ENCODE data around the gene GRM4.
"Not testable (repeated sequence)": the region's sequence is repeated elsewhere in the genome, so short reads cannot be mapped to it uniquely, and the experiment has no call there.

Gene GRM4

GRCh38 chr6:34044945-34045595 lies 100.8 kb downstream of the GRM4 start:
- H3K27ac ChIP-seq (ENCODE audit: low read depth, low read length) = no peak overlapping the region
- no peaks in the 10 kb centered on the region for H3K36me3 ChIP-seq (ENCODE audit: control insufficient read depth, insufficient read depth, low read length)
- H3K9ac ChIP-seq (ENCODE audit: low read length) = no peak overlapping the region
- H3K4me1 ChIP-seq (ENCODE audit: control insufficient read depth, insufficient read depth, low read length) = no peaks in the 10 kb centered on the region
- H3K27me3 ChIP-seq (ENCODE audit: control insufficient read depth, insufficient read depth, low read length) = no peaks in the 10 kb centered on the region
- H3K4me3 ChIP-seq (ENCODE audit: low read length) = no peak overlapping the region

GRCh38 chr6:34043359-34043758 lies 102.5 kb downstream of the GRM4 start:
- Histone ChIP-seq H3K27me3 (ENCODE audit: control insufficient read depth, insufficient read depth, low read length) (no peaks in the 10 kb centered on the region), H3K4me3 (ENCODE audit: low read length) (no peak overlapping the region), H3K36me3 (ENCODE audit: control insufficient read depth, insufficient read depth, low read length) (no peaks in the 10 kb centered on the region), H3K27ac (ENCODE audit: low read depth, low read length) (no peak overlapping the region), H3K9ac (ENCODE audit: low read length) (no peak overlapping the region), H3K4me1 (ENCODE audit: control insufficient read depth, insufficient read depth, low read length) (no peaks in the 10 kb centered on the region)

- H3K27ac ChIP-seq (ENCODE audit: low read depth, low read length); H3K9ac ChIP-seq (ENCODE audit: low read length); H3K36me3 ChIP-seq (ENCODE audit: control insufficient read depth, insufficient read depth, low read length); H3K4me3 ChIP-seq (ENCODE audit: low read length); H3K4me1 ChIP-seq (ENCODE audit: control insufficient read depth, insufficient read depth, low read length); H3K27me3 ChIP-seq (ENCODE audit: control insufficient read depth, insufficient read depth, low read length): not testable (repeated sequence)
Observed at GRCh38 chr6:34041998-34042397, 103.9 kb downstream of the GRM4 start.

GRCh38 chr6:34041385-34041784 lies 104.5 kb downstream of the GRM4 start:
- H3K27ac ChIP-seq (ENCODE audit: low read depth, low read length) = no peak overlapping the region
- no peak overlapping the region for H3K4me3 ChIP-seq (ENCODE audit: low read length)
- no peak overlapping the region for H3K9ac ChIP-seq (ENCODE audit: low read length)
- H3K36me3 ChIP-seq (ENCODE audit: control insufficient read depth, insufficient read depth, low read length) = no peaks in the 10 kb centered on the region
- H3K4me1 ChIP-seq (ENCODE audit: control insufficient read depth, insufficient read depth, low read length) = no peaks in the 10 kb centered on the region
- no peaks in the 10 kb centered on the region for H3K27me3 ChIP-seq (ENCODE audit: control insufficient read depth, insufficient read depth, low read length)

GRCh38 chr6:34039943-34040342 lies 105.9 kb downstream of the GRM4 start:
- H3K27me3 ChIP-seq (ENCODE audit: control insufficient read depth, insufficient read depth, low read length) = no peaks in the 10 kb centered on the region
- no peak overlapping the region for H3K27ac ChIP-seq (ENCODE audit: low read depth, low read length)
- H3K4me1 ChIP-seq (ENCODE audit: control insufficient read depth, insufficient read depth, low read length) = no peaks in the 10 kb centered on the region
- no peak overlapping the region for H3K9ac ChIP-seq (ENCODE audit: low read length)
- H3K4me3 ChIP-seq (ENCODE audit: low read length) = no peak overlapping the region
- H3K36me3 ChIP-seq (ENCODE audit: control insufficient read depth, insufficient read depth, low read length) = no peaks in the 10 kb centered on the region

- Histone ChIP-seq H3K9ac (ENCODE audit: low read length) (no peak overlapping the region), H3K4me1 (ENCODE audit: control insufficient read depth, insufficient read depth, low read length) (no peaks in the 10 kb centered on the region), H3K4me3 (ENCODE audit: low read length) (no peak overlapping the region), H3K27me3 (ENCODE audit: control insufficient read depth, insufficient read depth, low read length) (no peaks in the 10 kb centered on the region), H3K27ac (ENCODE audit: low read depth, low read length) (no peak overlapping the region), H3K36me3 (ENCODE audit: control insufficient read depth, insufficient read depth, low read length) (no peaks in the 10 kb centered on the region)
Observed at GRCh38 chr6:34037151-34037550, 108.7 kb downstream of the GRM4 start.

- Histone ChIP-seq H3K27me3 (ENCODE audit: control insufficient read depth, insufficient read depth, low read length) (no peaks in the 10 kb centered on the region), H3K9ac (ENCODE audit: low read length) (no peak overlapping the region), H3K4me1 (ENCODE audit: control insufficient read depth, insufficient read depth, low read length) (no peaks in the 10 kb centered on the region), H3K4me3 (ENCODE audit: low read length) (no peak overlapping the region), H3K36me3 (ENCODE audit: control insufficient read depth, insufficient read depth, low read length) (no peaks in the 10 kb centered on the region), H3K27ac (ENCODE audit: low read depth, low read length) (no peak overlapping the region)
Observed at GRCh38 chr6:34036357-34037069, 109.4 kb downstream of the GRM4 start.

- H3K9ac ChIP-seq (ENCODE audit: low read length) = no peak overlapping the region
- H3K4me1 ChIP-seq (ENCODE audit: control insufficient read depth, insufficient read depth, low read length) = no peaks in the 10 kb centered on the region
- no peaks in the 10 kb centered on the region for H3K27me3 ChIP-seq (ENCODE audit: control insufficient read depth, insufficient read depth, low read length)
- H3K36me3 ChIP-seq (ENCODE audit: control insufficient read depth, insufficient read depth, low read length) = no peaks in the 10 kb centered on the region
- no peak overlapping the region for H3K4me3 ChIP-seq (ENCODE audit: low read length)
- H3K27ac ChIP-seq (ENCODE audit: low read depth, low read length) = no peak overlapping the region
Observed at GRCh38 chr6:34035704-34036356, 110.1 kb downstream of the GRM4 start.

GRCh38 chr6:34035161-34035560 lies 110.7 kb downstream of the GRM4 start:
- Histone ChIP-seq H3K36me3 (ENCODE audit: control insufficient read depth, insufficient read depth, low read length) (no peaks in the 10 kb centered on the region), H3K27ac (ENCODE audit: low read depth, low read length) (no peak overlapping the region), H3K27me3 (ENCODE audit: control insufficient read depth, insufficient read depth, low read length) (no peaks in the 10 kb centered on the region), H3K9ac (ENCODE audit: low read length) (no peak overlapping the region), H3K4me3 (ENCODE audit: low read length) (no peak overlapping the region), H3K4me1 (ENCODE audit: control insufficient read depth, insufficient read depth, low read length) (no peaks in the 10 kb centered on the region)

GRCh38 chr6:34032856-34033255 lies 113.0 kb downstream of the GRM4 start:
- Histone ChIP-seq H3K27me3 (ENCODE audit: control insufficient read depth, insufficient read depth, low read length) (no peaks in the 10 kb centered on the region), H3K36me3 (ENCODE audit: control insufficient read depth, insufficient read depth, low read length) (no peaks in the 10 kb centered on the region), H3K9ac (ENCODE audit: low read length) (no peak overlapping the region), H3K27ac (ENCODE audit: low read depth, low read length) (no peak overlapping the region), H3K4me3 (ENCODE audit: low read length) (no peak overlapping the region), H3K4me1 (ENCODE audit: control insufficient read depth, insufficient read depth, low read length) (no peaks in the 10 kb centered on the region)

GRCh38 chr6:34031625-34032383 lies 114.1 kb downstream of the GRM4 start:
- Histone ChIP-seq H3K27ac (ENCODE audit: low read depth, low read length) (no peak overlapping the region), H3K4me1 (ENCODE audit: control insufficient read depth, insufficient read depth, low read length) (no peaks in the 10 kb centered on the region), H3K9ac (ENCODE audit: low read length) (no peak overlapping the region), H3K27me3 (ENCODE audit: control insufficient read depth, insufficient read depth, low read length) (no peaks in the 10 kb centered on the region), H3K4me3 (ENCODE audit: low read length) (no peak overlapping the region), H3K36me3 (ENCODE audit: control insufficient read depth, insufficient read depth, low read length) (no peaks in the 10 kb centered on the region)

- Histone ChIP-seq H3K27me3 (ENCODE audit: control insufficient read depth, insufficient read depth, low read length) (no peaks in the 10 kb centered on the region), H3K36me3 (ENCODE audit: control insufficient read depth, insufficient read depth, low read length) (no peaks in the 10 kb centered on the region), H3K9ac (ENCODE audit: low read length) (no peak overlapping the region), H3K4me1 (ENCODE audit: control insufficient read depth, insufficient read depth, low read length) (no peaks in the 10 kb centered on the region), H3K4me3 (ENCODE audit: low read length) (no peak overlapping the region), H3K27ac (ENCODE audit: low read depth, low read length) (no peak overlapping the region)
Observed at GRCh38 chr6:34030831-34031624, 114.9 kb downstream of the GRM4 start.
